Inferior parietal cortex (tissue), 1 donor: ENCODE data around the gene GJB5.
"Not testable (repeated sequence)": the region's sequence is repeated elsewhere in the genome, so short reads cannot be mapped to it uniquely, and the experiment has no call there.

Source experiments
- DNase-seq: peaks from one replicate; pipeline ENCODE4 v3.0.0-alpha.2; 2016; ENCODE audit errors: extremely low spot score

GJB5 gene

DNA sequence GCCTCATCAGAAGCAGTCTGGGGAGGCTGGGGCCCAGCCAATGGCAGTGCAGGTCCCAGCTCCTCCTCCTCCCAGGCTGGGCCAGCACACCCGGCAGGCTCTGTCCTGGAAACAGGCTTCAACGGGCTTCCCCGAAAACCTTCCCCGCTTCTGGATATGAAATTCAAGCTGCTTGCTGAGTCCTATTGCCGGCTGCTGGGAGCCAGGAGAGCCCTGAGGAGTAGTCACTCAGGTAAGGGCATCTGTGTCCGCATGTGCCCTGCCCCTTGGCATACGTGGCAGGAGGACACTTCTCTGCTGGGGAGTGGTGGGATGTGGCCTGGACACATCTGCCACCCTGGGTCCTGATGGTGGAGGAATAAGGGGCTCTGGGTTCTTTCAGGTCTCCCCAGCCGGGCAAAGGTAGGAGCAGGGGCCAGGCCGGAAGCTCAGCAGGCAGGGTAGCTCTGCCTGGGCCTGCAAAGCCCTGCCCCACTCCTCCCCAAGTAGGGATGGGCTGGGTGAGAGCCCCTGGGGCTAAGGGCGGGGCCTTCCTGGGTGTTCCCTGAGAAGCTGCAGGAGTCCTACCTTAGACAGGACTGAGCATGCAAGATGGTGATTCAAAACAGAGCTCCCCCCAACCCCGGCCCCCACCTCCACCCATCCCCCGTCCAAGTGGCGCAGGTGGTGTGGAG, at the start of gene GJB5:
Gene GJB5, plus strand, starts transcription at position 84 of the 674 bp plus-strand sequence. CDS start 2,284 bp downstream, outside the sequence.
- DNase-seq = no peak

DNA sequence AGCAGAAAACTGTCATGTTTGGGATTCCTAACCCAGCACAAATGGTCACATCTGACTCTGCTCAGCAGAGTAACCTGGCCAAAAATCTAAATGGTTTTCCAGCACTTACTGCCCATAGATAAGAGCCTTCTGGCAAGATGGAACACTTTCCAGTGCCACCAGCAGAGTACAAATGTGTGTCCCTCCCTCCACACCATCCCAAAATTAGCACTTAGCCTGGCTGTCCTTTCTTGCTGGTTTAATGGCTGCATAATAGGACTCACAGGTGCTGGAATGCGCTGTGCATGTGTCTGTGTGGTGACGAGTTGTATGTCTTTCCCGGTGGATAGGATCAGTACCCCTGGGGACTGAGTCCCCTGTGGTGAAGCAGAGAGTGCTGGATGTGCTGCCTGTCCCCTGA, 49.8 kb upstream of the GJB5 start:
- no peak for DNase-seq

DNA sequence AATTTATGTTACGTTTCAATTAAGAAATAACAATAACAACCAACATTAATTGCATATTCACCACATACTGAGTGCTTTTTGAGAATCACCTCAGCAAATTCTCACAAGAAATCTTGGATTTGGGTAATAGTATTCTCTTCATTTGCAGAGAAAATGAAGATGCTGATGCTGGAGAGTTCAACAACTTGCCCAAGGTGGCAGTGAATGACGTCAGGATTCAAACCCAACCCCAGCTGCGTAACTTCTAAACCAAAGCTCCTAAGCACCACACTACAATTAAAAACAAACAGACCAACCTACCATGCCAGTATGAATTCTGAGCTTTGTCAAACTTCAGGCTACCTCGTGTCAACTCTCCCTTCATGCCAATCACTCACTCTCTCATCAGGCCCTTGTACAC, 46.7 kb upstream of the GJB5 start:
- DNase-seq = no peak

GRCh38 chr1:34709547-34709946, 45.3 kb upstream of the GJB5 start:
- no peak for DNase-seq

GRCh38 chr1:34710812-34711211, 44.0 kb upstream of the GJB5 start:
- no peak for DNase-seq

- DNase-seq = no peak
Observed at GRCh38 chr1:34711485-34711884, 43.4 kb upstream of the GJB5 start.

DNA sequence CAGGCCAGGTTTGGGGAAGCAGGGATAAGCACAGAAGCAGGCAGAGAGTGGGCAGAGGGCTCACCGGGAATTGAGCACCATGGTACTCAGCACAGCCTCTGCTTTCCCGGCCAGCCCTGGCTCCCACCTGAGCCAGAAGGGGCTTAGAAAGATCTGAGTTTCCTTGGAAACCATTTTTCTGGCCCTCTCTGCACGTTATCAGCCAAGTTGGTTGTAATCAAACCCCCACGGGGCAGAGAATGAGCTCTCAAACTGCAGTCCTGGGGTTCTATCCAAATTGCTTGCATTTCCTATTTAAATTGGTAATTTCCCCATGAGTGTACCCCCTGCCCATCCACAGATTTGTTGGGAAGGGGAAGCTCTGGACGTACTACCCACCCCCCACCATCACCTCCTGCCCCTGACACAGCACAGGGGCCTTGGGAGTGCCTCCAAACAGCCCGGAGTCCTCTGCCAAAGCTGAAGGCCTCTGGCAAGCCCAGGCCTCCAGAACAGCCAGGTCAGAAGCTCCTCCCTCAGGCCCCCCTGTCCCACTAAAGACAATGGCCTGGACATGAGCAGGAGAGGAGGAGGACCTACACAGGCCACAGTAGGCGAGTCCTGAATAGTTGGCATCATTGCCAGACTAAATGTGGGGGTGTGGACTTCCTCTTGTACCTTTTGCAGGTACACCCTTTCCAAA, 42.7 kb upstream of the GJB5 start:
- no peak for DNase-seq

GRCh38 chr1:34713443-34713842, 41.4 kb upstream of the GJB5 start:
- no peak for DNase-seq

DNA sequence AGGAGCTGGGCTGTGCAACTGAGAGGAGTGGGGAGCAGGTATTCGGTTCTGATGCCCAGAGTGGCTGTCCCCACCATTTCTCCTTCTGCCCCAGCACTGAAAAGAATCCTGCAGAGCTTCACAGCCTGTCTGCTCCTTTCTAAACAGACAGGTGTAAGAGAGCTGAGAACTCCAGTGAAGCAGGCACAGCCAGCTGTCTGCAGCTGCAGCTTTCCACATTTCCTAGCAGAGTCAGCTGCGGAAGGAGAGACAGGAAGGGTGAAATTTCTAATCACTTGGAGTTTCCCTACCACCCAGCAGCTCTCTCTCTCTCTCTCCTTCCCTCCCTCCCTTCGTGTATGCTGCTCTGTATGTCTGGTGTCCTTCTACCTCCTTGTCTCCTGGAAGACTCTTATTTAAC, 40.5 kb upstream of the GJB5 start:
- DNase-seq = no peak

DNA sequence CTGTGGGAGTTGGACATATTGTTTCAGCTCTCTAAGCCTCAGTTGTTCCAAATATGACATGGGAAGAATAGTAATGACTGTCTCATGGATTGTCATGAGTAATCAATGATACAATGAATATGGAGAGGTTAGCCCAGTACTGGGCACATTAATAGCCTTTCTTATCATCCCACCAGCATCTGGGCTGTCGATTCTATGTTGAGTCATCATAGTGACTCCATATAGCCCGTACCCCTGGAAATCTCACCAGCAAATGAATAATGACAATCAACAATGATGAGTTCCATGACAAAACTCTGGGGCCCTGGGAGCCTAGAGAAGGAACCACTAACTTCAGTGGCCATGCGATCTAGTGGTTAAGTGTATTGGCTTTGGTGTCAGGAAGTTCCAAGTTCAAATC, 39.7 kb upstream of the GJB5 start:
- no peak for DNase-seq

GRCh38 chr1:34721241-34721640, 33.6 kb upstream of the GJB5 start:
- no peak for DNase-seq

DNA sequence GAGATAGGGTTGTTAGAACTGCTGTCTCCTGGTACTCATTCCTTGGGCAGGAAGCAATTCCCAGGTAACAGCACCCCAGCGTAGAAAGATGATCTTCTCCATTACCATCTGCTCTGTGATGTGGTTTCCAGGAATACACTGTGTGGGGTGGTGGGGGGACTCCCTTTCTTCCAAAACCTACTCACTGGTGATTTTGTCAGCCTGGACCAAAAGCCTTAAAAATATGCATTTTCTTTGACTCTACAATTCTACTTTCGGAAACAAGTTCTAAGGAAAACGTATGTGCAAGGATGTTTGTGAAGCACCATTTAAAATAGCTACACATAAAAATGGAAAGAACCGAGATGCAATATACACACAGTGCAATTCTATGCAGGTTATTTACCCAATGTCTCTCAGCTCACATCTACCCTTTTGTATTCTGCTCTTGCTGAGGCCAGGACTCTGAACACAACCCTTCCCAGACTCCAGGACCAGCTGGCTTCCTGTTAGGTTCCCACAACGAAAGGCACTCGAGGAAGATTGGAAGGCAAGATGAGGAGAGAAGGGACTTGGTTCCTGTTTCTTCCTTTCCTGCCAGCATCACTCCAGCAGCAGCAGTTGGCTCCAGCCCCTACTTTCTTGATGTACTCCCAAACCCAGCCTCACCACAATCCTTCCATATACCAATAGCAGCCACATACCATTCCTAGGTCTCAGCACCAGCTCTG, 33.0 kb upstream of the GJB5 start:
- peak; percentile 17 for DNase-seq

DNA sequence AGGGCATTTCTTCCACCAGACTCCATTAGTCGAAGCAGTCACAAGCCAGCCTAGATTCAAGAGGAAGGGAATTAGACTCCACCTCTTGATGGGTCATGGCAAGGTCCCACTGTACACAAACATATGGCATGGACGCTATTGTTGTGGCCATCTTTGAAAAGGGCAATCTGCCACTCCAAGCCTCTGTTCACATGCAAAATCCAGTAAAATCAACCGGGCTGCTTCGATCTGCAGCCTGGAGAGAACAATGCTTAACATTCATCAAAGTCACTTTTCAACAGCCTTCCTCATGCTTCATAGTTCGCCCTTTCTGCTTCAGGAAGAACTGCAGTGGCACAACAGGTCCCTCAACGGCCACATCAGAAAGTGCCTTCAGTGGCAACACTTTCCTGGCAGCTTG, 28.0 kb upstream of the GJB5 start:
- no peak for DNase-seq

GRCh38 chr1:34730485-34730884, 24.4 kb upstream of the GJB5 start:
- DNase-seq = no peak

DNA sequence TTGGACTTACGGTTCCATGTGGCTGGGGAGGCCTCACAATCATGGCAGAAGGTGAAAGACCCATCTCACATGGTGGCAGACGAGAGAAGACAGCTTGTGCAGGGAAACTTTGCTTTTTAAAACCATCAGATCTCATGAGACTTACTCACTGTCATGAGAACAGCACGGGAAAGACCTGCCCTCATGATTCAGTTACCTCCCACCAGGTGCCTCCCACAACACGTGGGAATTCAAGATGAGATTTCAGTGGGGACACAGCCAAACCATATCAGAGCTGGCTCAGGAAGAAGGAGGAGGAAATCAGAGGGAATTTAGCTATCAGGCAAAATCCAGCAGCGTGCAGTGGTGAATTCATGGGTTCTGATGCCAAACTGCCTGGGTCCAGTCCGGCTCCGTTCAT, 22.0 kb upstream of the GJB5 start:
- not testable (repeated sequence) for DNase-seq

DNA sequence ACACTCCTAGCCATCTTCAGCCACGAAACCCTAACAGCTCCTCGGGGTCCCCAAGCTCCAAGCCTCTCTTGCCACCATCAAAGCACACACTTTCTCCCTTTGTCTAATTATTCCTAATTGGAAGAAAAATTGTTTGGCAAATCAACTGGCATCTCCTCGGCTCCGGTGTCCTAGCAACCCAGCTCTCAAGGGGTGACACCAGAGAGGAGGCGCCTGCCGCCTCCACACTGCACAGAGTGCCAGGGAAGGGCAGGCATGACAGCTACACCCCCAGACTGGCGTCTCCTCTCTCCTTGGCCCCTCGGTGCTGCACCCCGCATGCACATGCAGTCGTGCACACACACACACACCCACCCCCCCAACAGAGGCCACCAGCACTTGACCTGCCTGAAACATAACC, 18.2 kb upstream of the GJB5 start:
- DNase-seq = no peak

DNA sequence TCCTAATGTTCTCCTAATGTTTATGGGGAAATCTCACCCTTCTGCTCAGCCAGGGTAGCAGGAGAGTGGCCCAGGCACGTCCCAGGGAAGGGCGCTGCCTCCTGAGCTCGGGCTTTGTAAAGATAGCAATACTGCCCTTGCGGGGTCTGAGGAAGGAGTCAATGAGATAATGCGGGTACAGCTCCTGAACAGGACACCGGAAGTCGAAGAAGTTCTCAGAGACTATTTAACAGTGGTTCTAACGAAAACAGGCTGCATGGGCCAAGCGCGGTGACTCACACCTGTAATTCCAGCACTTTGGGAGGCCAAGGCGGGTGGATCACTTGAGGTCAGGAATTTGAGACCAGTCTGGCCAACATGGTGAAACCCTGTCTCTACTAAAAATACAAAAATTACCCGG, 17.6 kb upstream of the GJB5 start:
- DNase-seq = not testable (repeated sequence)

- DNase-seq = no peak
Observed at GRCh38 chr1:34739613-34740012, 15.2 kb upstream of the GJB5 start.

DNA sequence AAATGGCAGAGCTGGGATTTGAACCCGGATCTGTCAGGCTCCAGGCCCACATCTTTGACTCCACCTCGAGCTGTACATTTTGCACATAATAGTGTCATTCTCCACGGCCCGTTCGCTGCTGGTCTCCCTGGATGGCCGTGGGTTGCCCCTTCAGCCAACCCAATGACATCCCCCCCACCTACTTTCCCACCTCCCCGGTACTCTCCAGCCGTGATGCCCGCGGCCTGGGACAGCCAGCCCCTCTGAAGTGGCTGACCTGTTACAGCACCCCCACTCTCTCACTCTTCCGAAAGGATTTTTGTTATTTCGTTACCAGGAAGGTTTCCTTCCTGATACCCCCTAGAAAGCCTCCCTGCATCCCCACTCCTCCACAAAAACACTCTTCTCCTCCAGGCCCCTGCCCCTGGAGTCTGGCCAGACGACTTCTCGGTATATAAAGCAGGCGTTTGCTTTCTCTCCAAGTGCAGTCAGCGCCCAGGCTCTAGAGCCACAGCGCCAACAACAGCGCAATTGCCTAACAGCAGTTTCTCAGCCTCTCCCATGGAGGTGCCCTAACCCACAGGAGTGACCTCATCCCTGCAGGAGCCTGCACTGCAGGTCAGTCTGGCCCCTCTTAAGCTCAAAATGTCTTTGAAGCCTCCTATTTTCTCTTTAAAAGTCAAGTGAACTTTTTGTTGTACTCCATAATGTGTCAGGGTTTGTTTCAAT, 14.5 kb upstream of the GJB5 start:
- no peak for DNase-seq

DNA sequence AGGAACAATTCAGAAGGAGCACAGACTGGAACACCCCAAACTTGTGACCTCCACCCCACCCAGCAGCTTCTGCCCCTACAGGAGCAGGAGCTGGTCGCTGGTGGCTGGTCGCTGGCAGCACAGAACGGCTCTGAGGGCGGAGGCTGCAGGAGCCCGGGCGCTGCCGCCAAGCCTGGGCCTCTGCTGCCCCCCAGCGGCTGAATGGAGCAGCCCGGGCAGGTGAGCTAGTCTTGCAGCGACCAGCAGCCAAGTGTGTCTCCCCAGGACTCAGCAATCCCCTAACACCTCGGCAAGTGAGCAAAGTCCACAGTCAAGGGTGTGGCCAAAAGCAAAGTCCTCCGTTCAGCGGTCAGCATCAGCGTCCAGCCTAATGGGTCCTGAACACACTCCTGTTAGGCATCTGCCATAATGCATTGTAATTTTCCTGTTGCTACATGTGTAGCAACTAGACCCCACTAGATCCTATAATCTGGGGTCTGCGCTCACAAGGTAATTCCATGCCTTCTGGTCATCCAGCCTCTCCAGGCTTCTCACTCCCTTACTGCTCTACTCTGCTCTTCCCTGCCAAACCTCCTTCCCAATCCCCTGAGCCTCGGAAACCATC, 12.1 kb upstream of the GJB5 start:
- peak; percentile 80 for DNase-seq

DNA sequence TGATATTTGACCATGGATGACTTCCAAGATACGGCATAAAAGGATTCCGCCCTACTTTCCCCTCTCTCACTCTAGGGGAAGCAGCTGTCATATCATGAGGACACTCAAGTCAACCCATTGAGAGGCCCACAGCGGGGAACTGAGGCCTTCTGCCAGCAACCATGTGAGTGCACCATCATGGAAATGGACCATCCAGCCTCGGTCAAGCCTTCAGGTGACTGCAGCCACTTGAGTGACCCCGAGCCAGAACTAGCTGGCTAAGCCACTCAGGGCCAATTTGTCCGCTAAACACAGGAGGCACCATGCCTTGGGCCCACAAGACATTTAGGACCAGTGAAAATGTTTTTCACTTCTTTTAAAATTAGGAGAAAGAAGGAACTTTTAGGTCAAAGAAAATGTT, 11.1 kb upstream of the GJB5 start:
- DNase-seq = no peak

- DNase-seq = no peak
Observed at GRCh38 chr1:34744851-34745250, 10.0 kb upstream of the GJB5 start.
